DMS153 treated with DMSO at 0.1 percent for 48 hours (cell line): ENCODE data around the gene RNF114.
A peak's percentile ranks its signal among the peaks of the same experiment; 100 is the strongest.

ENCODE experiments used
- DNase-seq: peaks from one replicate; lab custom pipeline; 2025; ENCODE audit not compliant: unreplicated experiment; lab: John Stamatoyannopoulos, UW

Gene RNF114

DNA sequence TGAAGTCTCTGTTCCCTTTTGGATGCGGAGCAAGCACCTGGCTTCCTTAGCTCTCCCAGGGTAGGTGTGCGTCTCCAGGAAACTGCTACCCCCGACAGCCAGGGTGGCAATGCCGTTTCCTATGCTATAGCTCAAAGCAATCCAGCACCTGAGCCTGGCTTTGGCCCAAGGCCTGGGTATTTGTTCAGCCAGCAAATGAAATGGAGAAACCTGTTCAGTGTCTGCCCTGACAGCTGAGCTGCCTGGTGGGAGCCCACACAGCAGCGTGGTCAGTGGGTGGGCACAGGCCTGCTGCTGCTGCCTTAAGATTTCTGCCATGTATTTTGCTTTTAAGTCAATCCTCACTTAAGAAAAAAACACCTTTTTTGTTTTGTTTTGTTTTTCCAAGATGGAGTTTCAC, 34.6 kb upstream of the RNF114 start:
- no peak for DNase-seq

DNA sequence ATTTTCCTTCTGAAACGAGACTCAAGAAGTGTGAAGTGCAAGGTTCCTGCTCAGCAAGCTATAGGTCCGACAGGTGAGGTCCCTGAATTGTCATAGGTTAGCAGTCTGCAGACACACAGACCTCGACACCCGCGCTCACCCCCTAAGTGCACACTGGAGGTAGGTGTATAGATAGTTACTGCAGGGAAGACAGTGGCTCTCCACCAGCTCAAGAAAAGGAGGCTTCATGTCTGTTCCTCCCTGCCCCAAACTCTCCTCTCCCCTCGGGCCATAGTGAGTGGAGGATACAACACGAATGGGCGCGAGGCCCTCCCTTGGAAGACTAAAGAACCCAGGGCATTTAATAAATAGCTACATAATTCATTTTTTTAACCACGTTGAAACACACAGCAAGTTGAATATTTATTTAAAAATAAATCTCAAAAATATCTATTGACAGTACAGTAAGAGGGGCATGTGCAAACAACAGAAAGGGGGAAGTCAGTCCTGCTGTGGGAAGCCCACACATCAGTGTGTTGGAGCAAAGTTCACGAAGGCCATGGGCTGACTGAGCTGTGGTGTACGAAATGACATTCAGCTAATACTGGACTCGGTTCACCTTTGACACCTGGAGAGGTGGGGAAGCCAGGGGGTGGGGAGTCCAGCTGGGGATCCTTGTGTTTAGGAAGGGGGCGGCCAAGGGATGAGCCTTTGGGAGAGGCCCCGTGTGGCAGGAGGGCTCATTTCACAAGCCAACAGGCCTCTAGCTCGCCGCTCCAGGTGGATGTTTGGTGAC, 31.6 kb upstream of the RNF114 start:
- DNase-seq, result no peak

DNA sequence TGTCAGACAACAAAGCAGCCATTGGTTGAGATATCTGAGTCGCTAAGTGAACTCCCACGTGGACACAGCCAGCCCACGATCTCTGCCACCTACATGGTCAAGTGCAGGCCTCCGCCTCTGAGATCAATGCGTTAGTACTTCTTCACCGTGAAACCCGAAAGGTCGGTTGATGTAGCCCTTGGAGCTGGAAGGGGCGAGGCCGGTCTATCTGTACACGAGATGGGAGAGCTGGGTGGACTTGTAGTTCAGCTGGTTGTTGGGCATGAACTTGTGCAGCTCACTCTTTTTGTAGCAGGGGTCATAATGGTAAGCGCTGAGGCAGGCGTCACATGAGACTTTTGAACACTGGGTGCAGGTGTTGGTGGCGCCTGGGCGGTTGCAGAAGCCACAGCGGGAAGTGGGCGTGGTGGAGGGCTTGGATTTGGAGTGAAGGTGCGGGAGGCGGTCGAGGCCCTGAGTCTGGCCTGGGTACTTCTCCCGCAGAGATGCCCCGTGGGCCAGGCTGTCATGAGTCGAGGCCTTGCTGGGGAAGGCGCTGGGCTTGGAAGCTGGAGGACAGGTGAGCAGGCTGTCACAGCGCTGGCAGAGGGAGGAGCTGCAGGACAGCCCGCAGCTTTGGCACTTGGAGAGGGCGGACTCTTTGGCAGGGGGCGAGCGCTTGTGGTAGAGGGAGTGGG, 30.6 kb upstream of the RNF114 start:
- no peak for DNase-seq

DNA sequence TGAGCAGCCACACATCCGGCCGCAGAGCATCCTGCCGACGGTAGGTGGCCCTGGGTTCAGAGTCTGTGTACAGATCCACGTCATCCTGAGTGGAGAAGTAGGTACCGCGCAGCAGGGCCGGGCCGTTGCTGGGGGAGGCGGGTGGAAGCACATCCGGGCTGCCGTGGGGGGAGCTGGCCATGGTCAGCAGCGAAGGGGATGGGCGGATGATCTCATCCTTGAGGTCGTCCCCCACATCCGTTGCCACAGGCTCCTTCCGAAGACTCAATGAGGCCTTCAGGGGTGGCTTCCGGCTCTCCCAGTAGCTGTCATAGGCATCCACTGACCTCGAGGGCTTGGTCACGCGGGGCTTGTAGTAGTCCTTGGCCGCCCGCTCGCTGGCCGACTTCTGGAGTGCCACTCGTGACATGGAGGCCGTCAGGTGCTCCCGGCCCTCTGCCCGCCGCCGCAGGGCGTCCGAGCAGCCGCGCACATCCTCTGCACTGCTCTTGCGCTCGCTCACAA, 30.0 kb upstream of the RNF114 start:
- no peak for DNase-seq

DNA sequence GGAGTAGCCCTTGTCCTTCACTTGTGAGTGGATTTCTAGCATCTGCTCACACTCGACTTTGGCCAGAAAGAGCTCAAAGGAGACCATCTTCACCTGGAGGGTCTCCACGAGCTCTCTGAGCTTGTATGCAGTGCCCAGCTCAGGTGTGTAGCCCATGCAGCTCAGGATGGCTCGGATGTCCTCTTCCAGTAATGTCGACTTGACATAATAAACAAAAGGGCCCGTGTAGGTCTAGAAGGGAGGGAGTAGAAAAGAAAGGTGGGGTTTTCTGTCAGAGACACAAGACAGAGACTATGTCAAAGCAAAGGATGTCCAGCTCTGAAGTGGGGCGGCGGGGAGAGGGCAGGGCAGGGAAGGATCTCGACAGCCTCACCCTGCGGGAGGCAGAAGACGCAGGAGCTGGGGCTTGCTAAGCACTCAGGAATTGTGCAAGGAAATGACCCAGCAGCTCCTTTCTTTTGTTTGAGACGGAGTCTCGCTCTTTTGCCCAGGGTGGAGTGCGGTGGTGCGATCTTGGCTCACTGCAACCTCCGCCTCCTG, 29.5 kb upstream of the RNF114 start:
- no peak for DNase-seq

DNA sequence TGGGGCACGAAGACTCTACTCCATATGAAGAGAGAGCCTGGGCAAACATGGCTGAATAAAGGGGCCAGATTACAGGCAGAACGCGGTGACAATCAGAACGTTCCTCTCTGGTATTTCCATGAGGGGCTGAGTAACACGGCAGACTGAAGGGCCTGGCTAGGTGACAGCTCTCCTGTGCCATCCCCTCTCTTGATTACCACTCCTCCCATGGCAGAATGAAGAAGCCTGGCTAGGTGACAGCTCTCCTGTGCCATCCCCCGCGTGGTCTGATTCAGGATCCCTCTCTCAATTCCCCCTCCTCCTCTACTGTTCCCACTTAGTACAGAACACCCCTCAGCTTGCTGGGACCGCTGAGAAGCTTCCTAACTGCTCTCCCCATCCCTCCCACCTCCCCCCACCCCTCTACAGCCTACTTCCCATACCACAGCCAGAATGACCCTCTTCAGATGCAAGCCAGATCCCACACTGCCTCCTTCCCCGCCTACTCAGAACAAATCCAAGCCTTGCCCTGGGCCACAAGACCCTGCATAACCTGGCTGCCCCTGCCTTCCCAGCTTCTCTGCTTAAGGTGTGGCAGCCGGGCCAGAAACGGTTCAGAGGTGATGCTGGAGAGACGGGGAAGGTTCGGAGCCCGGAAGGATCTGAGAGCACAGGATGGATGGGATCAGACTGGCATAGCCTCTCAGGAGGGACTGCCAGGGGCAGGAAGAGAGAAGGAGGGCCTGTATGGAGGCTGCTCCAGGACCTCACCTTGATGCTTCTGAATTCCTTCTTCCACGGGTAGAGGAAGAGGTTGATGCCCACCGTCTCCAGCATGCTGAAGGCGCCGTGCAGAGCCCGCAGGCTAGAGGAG, 28.6 kb upstream of the RNF114 start:
- DNase-seq, result no peak

DNA sequence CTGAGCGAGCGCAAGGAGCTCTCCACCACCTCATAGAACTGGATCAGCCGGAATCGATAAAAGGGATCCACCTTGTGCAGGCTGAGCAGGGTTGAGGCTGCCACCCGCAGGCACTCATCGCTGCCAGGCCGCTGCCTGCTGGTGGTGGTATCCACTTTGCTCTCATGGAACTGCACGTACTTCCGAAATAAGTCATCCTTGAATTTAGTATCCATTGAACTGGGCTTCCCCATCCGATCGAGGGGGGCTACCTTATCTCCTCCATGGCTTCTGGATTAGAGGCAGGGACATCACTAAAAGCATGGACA, 28.0 kb upstream of the RNF114 start:
- no peak for DNase-seq

DNA sequence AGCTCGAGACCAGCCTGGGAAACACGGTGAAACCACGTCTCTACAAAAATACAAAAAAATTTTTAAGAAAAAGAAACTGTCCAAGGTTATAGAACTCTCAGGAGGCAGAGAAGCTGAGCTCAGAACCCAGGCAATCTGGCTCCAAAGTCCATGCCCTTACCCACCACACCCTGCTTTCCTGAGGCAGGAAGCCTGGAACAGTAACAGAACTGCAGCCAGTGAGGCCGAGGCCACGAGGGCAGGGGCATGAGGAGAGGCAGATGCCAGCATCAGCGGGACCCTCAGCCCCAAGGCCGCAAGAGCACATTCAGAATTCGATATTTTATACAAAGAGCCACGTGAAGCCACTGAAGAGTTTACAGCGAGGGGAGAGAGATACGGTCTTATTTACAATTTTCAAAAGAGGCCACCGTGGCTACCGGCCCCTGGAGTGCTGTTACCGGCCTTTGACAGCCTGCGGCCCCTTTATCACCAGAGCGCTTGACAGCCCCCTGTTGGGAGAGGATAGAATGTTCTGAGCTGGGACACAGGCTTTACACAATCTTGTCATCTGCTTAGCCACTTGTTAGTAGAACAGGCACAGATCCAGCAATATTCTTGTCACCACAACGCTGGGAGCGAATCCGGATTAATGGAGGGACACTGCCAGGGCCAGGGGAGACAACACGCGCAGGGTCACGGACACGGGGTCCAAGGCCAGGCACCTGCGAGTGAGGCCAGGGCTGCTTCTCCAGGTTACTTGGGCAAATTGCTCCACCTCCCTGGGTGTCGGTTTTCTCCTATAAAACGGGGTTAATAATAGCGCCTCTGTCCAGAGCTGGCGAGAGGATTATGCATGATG, 26.5 kb upstream of the RNF114 start:
- DNase-seq, result no peak

DNA sequence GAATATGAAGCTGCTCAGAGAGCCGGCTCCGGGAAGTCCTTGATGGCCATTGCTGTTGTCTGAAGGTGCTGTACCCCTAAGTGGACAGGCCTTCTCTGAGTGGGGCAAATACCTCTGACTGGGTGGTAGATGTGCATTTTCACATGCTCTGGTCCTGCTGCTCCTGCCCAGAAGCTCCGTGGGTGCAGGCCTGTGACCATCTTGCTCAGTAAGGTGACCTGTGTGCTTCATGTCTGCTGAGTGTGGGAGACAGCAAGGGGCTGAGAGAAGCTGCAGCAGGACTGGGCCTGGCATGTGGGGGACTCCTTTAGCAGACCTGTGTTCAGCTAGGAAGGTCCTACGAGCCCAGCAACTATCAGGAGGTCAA, 25.9 kb upstream of the RNF114 start:
- no peak for DNase-seq

DNA sequence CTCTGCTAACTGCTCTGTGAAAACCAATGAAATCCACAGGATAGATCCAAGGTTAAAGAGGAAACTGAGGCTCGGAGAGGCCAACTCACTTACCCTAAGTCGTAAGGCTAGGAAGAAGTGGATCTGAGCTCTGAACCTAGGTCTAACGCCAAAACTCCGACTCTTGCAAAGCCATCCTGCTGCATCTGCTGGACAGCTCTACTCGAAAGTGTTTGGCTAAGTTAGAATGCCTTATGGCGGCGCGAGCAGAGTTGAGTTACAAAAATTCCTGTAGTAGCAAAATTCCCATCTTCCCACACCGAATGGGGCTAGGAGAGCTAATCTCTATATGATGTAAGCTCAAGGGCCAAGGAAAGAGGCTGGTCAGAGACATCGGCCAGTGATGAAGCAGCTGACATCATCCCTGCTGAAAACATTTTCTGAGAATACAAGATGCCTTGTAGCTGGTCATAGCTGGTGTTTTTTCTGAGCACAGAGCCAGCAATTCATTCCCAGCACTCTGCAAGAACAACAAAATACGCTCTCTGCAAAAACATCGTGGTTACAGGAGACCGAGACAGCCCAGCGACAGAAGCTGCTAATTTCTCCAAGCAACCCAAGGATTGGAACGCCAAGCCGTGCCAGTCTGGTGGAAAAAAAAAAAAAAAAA, 22.7 kb upstream of the RNF114 start:
- DNase-seq, result no peak

DNA sequence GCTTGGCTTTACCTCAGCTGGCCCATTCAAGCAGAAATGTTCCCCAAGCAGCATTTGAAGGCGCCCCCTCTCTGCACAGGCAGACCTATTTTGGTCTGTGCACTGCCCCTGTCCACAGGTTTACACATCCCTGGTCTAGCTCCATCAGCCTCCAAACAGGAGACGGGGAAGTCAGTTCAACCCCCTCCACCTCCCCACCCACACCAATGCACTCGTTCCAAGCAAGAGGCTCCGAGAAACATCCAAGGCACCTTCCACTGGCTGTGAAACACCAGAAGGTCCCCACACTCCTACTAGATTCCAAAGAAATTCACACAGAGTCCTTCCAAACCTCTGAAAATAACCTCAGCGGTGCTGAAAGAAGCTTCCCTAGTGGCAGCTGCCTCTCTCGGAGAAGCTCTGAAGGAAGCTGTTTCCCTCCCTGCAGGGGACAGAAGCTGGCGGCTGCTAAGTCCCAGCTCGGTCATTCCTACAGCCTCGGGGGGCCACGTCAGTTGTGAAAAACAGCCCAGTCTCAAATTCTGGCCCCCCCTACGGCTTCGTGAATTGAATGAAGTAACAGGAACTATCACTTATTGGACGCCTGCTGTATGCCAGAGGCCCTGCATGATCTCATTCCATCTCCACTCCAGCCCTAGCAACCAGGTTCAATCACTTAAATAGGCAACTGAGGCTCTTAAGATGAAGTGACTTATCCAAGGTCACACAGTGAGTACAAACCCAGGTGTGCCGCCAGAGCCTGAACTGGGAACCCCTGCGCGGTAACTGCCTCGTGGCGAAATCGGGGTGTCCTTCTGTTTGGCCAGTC, 21.7 kb upstream of the RNF114 start:
- no peak for DNase-seq

DNA sequence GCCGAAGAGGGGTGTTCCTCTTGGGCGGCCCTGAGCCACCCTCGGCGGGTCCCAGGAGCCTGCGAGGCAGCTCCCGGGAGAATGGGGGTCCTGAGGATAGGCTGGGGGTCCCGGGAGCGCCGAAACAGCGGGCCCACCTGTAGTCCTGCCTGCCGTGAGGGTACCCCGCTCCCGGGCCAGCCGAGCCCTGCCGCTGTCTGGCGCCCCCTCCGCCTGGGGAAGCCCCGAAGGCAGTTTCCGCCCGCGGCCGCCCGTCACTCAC, 21.1 kb upstream of the RNF114 start:
- DNase-seq, result no peak

DNA sequence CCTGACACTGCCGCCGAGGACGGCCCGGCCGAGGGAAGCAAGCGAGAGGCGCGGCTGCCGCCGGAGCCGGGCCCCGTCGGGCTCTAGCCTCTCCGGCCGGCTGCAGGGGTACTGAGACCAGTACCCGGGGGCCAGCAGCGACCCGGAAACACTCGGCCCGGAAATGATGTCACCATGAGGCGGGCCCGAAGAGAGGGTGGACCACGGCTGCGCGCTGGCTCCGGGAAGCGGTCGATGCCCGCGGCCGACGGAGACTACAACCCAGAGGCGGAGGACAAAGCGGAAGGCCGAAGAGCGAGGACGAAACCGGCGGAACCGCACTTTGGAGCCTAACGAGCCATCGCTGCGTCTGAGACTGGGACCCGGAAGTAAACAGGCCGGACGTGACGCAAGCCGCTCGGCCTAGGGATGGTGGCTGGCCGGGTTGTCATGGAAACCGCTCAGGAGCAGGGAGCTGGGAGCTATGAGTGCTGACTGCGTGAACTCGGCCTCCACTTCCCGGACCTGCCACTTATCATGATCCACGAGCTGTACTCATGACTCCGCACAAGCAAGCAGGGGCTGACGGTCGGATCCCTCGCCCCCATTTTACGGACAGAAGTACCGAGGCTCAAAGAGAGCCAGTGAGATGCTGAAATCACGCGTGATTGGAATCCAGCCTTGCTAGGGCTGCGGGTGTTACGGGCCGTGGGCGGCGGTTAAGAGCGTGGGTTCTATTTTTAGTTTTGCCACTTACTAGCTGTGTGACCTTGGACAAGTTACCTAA, 20.6 kb upstream of the RNF114 start, which contains the start of gene SPATA2:
Gene SPATA2 (minus strand): TSS at position 150 of the 766 bp plus-strand sequence. CDS start 7,039 bp downstream, outside the sequence.
- peak; percentile 82 for DNase-seq

DNA sequence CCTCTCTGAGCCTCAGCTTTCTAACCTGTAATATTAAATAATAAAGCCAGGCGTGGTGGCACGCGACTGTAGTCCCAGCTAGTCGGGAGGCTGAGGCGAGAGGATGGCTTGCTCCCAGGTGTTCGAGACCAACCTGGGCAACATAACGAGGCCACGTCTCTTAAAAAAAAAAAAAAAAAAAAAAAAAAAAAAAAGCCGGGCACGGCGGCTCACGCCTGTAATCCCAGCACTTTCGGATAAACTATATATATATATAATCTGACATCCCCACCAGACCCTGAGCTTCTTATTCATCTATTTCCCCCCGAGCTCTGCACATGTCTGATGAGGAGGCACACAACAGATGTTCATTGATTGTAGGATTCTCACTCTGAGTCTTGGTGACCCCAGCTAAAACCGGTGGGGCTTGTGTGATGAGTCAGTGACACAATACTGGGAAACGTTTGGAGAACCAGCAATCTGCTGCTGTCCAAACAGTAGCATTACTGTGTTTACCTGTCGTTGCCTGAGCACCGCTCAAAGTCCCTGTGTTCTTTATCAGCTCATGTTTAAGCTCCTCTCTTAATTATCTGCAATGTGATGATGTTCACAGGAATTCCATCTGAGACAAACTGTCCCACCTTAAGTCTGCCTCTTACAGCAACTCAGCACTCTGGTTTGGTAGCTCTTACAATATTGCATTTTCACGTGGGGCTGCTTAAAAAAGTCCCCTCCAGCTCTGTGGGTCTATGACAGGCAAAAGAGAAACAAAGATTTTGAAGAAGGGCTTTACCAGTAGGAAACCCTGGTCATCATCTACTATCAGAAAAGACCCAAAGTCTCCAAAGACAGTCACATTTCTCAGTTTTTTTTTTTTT, 19.8 kb upstream of the RNF114 start:
- DNase-seq, result peak; percentile 47

DNA sequence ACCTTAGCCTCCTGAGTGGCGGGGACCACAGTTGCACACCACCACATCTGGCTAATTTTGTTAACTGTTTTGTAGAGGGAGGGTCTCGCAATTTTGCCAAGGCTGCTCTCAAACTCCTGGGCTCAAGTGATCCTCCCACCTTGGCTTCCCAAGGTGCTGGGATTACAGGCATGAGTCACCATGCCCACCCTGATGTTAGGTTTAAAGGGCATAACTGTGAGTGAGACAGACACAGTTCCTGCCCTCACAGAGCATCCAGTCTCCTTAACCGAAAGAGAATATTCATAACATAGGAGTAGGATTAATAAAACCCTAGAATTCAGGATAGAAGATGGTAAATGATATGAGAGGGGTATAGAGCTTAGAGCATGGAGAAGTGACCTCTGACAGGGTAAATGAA, 17.8 kb upstream of the RNF114 start:
- DNase-seq, result no peak

DNA sequence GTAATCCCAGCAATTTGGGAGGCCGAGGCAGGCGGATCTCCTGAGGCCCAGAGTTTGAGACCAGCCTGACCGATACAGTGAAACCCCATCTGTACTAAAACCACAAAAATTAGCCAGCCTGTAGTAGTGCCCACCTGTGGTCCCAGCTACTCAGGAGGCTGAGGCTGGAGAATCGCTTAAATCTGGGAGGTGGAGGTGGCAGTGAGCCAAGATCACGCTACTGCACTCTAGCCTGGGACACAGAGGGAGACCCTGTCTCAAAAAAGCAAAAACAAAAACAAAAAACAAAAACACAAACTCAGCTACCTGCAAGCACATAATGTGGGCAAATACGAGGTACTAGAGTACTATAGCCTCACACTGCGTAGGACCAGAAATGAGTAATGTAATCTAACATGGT, 17.2 kb upstream of the RNF114 start:
- no peak for DNase-seq

DNA sequence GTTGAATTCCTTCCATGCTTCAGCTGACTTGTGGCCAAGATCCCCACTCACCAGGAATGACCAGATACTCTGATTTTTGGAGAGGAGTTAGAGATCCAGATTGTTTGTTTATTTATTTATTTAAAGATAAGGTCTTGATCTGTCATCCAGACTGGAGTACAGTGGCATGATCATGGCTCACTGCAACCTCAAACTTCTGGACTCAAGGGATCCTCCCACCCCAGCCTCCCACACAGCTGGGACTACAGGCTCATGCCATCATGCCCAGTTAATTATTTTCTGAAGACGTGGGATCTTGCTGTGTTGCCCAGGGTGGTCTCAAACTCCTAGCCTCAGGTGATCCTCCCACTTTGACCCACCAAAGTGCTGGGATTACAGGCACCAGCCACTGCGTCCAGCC, 16.7 kb upstream of the RNF114 start:
- no peak for DNase-seq

DNA sequence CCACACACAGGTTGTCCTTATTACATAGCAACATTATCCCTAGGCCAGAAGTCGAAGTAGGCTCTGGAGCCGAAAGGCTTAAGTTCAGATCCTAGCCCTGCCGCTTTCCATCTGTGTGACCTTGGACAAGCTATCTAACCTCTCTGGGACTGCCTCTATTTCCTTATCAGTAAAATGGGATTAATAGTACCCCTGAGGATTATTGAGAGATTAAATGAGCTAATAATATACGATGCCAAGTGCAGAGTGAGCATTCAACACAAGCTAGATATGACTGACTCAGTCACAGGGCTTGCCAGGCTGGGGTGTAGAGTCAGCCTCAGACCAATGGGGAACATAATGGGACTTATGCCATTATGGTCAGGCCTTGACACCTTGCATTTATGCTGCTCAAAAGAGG, 11.9 kb upstream of the RNF114 start:
- DNase-seq, result no peak
